ENCODE data around the gene ZNF670.
"Not testable (repeated sequence)": the region's sequence is repeated elsewhere in the genome, so short reads cannot be mapped to it uniquely, and the experiment has no call there.

The ZNF670 gene

GRCh38 chr1:247037511-247038320 lies 40.9 kb downstream of the ZNF670 start:
- no peak for DNase-seq

- DNase-seq: not testable (repeated sequence)
These were observed 46.3 kb downstream of the ZNF670 start for GRCh38 chr1:247032306-247032705.
